SJCRH30 (cell line): ENCODE results near the gene NINJ2. TPM values are rescaled to one million over a fixed set of nuclear protein-coding genes. Genes with fewer than 3 reads are reported as not detected.

Experiments used
- DNase-seq, 2 experiments: peaks; one replicate each; pipeline ENCODE4 v3.0.0-alpha.2; 2015 to 2020
- H3K27ac ChIP-seq: fragments of 250-450 bp; sonication (Bioruptor Pico); 2 replicates; pipeline ENCODE4 v1.5.1; 2020; ENCODE audit warnings: mild to moderate bottlenecking, moderate library complexity
- H3K27me3 ChIP-seq: fragments of 250-450 bp; sonication (Bioruptor Pico); 2 replicates; pipeline ENCODE4 v1.5.1; 2020; ENCODE audit warnings: mild to moderate bottlenecking, moderate library complexity
- H3K36me3 ChIP-seq: fragments of 250-450 bp; sonication (Bioruptor Pico); 2 replicates; pipeline ENCODE4 v1.5.1; 2020; ENCODE audit warnings: mild to moderate bottlenecking, moderate library complexity
- H3K4me1 ChIP-seq: fragments of 250-450 bp; sonication (Bioruptor Pico); 2 replicates; pipeline ENCODE4 v1.5.1; 2020; ENCODE audit warnings: mild to moderate bottlenecking, moderate library complexity
- H3K4me3 ChIP-seq: fragments of 250-450 bp; sonication (Bioruptor Pico); 2 replicates; pipeline ENCODE4 v1.5.1; 2020; ENCODE audit warnings: mild to moderate bottlenecking, moderate library complexity
- H3K9me3 ChIP-seq: fragments of 250-450 bp; sonication (Bioruptor Pico); replicated peaks from 2 replicates; pipeline ENCODE4 v1.5.1; 2020; ENCODE audit warnings: mild to moderate bottlenecking, moderate library complexity
- total RNA-seq: library from RNA; depleted of rRNA; stranded (reverse); fragments of >200 nt; shearing (Covaris generic); gene quantifications from 2 replicates; pipeline ENCODE4 v1.2.3, GENCODE V29; 2014

NINJ2 gene
- total RNA-seq, 1 experiment from 2014 or later, result 0.24 TPM

DNA sequence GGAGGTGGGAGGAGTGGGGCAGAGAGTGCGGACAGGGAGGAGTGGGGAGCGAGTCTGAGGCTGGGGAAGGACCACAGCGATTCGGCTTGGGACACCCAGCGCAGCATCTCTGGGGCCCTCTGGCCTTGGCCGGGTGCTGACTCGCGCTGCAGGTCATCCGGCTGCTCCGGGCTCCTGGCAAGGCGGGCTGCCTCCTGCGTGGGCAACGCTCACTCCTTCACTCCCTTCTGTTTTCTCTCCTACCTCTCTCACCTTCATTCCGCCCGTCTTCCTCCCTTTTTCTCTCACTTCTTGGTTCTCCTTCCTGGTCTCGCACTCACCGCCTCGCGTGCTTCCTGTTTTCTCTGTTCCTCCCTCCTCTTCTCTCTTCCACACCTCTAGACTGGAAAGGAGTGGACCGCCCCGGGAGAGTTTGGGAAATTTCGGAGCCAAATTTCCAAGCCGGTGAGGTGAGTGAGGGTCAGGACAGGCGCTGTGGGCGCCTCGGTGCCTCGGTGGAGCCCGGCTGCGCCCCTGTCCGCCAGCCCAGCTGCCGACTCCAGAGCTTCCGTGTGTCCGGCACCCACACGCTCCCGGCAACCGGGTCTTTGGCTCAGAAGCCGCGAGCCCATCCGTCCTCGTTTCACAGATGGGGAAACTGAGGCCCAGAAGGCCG lies 116.9 kb downstream of the NINJ2 start:
- Histone ChIP-seq H3K27me3 (no peaks in the 10 kb centered on the region), H3K36me3 (peaks cover 19% of the 10 kb centered on the region), H3K27ac (no peak overlapping the region), H3K9me3 (no peaks in the 10 kb centered on the region; the same call in 1 of the 2 replicates), H3K4me1 (peaks cover 13% of the 10 kb centered on the region), H3K4me3 (no peak overlapping the region)
- DNase-seq, result no peak

DNA sequence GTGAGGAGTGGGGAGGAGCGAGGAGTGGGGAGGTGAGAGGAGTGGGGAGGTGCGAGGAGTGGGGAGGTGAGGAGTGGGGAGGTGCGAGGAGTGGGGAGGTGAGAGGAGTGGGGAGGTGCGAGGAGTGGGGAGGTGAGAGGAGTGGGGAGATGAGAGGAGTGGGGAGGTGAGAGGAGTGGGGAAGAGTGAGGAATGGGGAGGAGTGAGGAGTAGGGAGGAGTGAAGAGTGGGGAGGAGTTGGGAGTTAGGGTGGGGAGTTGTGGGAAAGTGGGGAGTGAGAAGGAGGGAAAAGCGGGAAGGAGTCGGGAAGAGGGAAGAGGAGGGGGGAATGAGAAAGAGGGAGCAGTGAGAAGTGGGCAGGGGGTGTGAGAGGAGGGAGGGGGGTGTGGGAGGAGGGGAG lies 117.4 kb downstream of the NINJ2 start:
- H3K9me3 ChIP-seq, result no peaks in the 10 kb centered on the region; the same call in 1 of the 2 replicates
- peaks cover 19% of the 10 kb centered on the region for H3K36me3 ChIP-seq
- no peak overlapping the region for H3K27ac ChIP-seq
- no peak overlapping the region for H3K4me3 ChIP-seq
- peaks cover 18% of the 10 kb centered on the region for H3K4me1 ChIP-seq
- no peaks in the 10 kb centered on the region for H3K27me3 ChIP-seq
- no peak for DNase-seq

DNA sequence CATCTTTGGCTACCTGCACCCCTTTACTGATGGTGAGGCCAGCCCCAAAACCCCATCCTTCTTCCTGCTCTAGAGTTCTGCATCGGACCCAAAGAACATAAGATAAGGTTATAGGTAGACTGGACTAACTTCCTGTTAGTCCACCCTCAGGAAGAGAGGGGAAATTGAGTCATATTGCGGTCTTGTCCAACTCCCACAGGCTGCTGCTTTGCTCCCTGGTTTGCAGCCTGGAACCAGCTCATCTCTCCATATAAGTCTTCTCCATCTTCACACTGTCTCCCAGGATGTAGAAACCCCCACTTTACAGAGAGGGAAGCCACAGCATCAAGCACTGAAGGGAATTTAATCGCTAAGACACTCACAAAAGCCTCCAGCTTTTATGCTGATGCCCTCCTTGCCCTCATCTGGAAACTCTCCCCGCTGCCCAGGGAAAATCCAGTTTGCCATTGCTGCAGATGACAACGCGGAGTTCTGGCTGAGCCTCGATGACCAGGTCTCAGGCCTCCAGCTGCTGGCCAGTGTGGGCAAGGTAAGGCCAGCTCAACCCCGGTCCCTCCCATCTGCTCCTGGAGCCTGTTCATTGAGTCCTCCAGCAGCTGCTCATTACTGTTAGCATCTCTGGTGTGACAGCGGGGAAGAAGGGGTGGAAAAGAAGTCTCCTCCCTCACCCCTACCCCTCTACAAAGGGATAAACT lies 118.2 kb downstream of the NINJ2 start:
- peaks cover 17% of the 10 kb centered on the region for H3K36me3 ChIP-seq
- no peaks in the 10 kb centered on the region for H3K27me3 ChIP-seq
- H3K9me3 ChIP-seq, result no peaks in the 10 kb centered on the region; the same call in 1 of the 2 replicates
- no peak overlapping the region for H3K4me3 ChIP-seq
- H3K27ac ChIP-seq, result no peak overlapping the region
- no peak for DNase-seq
- H3K4me1 ChIP-seq, result peaks cover 18% of the 10 kb centered on the region

DNA sequence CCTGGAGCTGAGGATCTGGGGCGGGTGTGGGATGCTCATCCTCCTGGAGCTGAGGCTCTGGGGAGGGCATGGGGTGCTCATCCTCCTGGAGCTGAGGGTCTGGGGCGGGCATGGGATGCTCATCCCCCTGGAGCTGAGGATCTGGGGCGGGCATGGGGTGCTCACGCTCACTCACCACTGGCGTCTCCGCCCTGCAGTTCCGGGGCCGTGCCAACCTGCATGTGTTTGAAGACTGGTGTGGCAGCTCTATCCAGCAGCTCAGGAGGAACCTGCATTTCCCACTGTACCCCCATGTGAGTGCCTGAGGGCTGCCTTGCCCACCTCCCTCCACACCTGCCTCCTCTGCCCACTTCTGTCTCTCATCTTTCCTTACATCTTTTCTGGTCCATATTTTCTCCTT lies 119.1 kb downstream of the NINJ2 start:
- Histone ChIP-seq H3K27me3 (no peaks in the 10 kb centered on the region), H3K4me1 (peaks cover 19% of the 10 kb centered on the region), H3K4me3 (no peak overlapping the region), H3K27ac (no peak overlapping the region), H3K36me3 (peaks cover 9% of the 10 kb centered on the region), H3K9me3 (no peaks in the 10 kb centered on the region; the same call in 1 of the 2 replicates)
- DNase-seq, result no peak

DNA sequence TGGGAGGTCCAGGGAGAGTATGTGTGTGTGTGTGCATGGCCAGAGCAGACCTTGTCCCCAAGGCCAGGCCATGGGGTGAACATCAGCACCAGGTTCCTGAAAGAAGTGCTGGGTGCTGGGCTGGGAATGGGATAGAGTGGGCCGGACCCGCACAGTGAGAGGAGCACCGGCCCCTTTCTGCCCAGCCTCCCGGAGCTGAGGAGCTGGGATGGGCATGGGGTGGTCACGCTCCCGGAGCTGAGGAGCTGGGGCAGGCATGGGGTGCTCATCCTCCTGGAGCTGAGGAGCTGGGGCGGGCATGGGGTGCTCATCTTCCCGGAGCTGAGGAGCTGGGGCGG lies 120.2 kb downstream of the NINJ2 start:
- peak overlapping the region; percentile 98 for H3K27ac ChIP-seq
- H3K4me1 ChIP-seq, result peaks cover 30% of the 10 kb centered on the region
- H3K27me3 ChIP-seq, result no peaks in the 10 kb centered on the region
- H3K9me3 ChIP-seq, result no peaks in the 10 kb centered on the region; the same call in 1 of the 2 replicates
- H3K36me3 ChIP-seq, result peaks cover 9% of the 10 kb centered on the region
- H3K4me3 ChIP-seq, result no peak overlapping the region
- DNase-seq, result no peak

DNA sequence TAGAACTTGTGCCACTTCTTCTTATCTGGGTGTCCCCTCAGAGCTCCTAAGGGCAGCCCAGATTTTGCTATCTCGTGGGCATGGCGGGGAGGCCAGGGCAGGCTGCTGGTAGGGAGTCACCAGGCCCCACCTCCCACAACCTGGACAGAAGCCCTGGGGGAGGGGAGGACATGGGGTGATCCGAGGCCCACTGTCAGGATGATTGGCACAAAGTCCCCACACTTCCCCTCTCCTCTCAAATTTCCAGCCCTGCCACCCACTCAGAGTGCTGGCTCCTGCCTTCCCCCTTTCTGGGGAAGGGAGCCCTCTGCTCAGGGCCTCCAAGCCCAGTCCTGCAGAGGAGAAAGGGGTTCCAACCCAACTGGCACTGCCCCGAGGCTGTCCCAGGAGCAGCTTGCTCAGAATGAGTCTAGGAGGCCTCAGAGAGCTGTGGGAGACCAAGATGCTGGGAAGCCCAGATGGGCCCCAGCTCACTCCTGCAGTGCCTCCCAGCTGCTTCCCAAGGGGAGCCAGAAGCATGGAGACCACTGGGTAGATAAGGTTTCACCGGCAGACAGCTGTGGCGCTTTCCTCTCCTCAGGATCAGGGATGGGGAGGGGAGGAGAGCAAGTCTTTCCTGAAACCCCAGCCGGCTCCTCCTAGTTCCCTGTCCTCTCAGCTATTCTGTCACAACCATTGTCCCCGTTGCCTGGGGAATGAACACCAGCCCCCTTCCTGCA lies 120.7 kb downstream of the NINJ2 start:
- Histone ChIP-seq H3K4me1 (peaks cover 33% of the 10 kb centered on the region), H3K27ac (peak overlapping the region; percentile 98), H3K9me3 (no peaks in the 10 kb centered on the region; the same call in 1 of the 2 replicates), H3K36me3 (peaks cover 9% of the 10 kb centered on the region), H3K4me3 (peak overlapping the region; percentile 11; the same call in 1 of the 2 replicates), H3K27me3 (no peaks in the 10 kb centered on the region)
- DNase-seq, result peak; percentile 96 to 99

DNA sequence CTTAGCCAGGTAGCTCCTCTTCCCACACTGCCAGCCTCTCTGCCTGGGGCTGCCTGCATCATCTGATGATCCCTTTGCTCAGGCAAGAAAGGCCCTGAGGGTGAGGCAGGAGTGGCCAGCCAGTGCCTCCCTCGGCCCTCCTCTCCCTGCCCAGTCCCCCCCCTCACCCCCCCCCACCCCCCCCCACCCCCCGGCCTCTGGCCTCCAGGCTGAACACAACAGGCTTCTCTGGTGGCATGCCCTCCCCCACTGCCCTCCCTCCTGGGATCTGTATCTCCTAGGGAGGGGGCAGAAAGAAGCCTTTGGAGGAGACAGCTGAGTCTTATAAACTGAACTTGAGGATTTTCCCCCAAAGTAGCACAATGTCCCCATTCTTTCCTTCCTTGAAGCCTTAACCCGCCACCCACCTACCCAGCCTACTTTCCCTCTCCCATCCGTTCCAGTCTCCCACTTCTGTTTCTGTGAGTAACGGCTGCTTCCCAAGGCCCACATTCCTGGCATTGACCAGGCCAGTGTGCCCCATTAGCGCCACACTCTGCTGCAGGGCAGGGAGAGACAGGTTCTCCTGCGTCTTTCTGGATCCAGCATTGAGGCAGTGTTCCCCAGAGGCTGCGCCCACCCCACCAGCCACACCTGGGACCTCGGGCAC lies 121.4 kb downstream of the NINJ2 start:
- no peaks in the 10 kb centered on the region; the same call in 1 of the 2 replicates for H3K9me3 ChIP-seq
- peak overlapping the region; percentile 11; the same call in 1 of the 2 replicates for H3K4me3 ChIP-seq
- H3K27me3 ChIP-seq, result no peaks in the 10 kb centered on the region
- peak overlapping the region; percentile 98 for H3K27ac ChIP-seq
- H3K4me1 ChIP-seq, result peaks cover 33% of the 10 kb centered on the region
- DNase-seq, result peak; percentile 92 to 95
- H3K36me3 ChIP-seq, result peaks cover 5% of the 10 kb centered on the region

DNA sequence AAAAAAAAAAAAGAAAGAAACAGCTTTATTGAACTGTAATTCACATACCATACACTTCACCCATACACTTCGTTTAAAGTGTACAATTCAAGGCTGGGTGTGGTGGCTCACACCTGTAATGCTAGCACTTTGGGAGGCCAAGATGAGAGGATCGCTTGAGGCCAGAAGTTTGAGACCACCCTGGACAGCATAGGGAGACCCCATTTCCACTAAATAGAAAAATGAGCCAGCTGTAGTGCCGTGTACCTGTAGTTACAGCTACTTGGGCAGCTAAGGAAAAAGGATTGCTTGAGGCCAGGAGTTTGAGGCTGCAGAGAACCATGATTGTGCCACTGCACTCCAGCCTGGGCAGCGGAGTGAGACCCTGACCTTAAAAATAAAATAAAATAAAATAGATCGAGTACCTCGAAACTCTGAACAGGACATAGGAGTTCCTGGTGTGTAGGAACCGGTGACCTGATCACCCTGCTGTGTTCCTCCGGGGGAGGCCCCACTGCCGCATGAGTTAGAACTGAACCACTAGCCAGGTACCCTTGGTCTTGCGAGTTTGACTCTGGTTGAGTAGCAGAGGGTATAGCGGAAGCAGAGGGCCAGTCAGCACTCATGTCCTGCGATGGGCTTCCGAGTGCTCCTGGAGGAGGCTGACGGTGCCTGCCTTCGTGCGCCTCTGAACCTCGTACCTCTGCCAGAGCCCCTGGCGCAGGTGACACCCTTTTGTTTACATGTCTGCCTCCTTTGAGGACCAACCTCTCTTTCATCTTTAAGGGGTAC lies 123.5 kb downstream of the NINJ2 start:
- H3K36me3 ChIP-seq, result no peaks in the 10 kb centered on the region; the same call in 1 of the 2 replicates
- no peaks in the 10 kb centered on the region for H3K27me3 ChIP-seq
- no peak overlapping the region for H3K27ac ChIP-seq
- DNase-seq, result no peak
- no peak overlapping the region for H3K4me3 ChIP-seq
- H3K9me3 ChIP-seq, result no peaks in the 10 kb centered on the region
- peaks cover 33% of the 10 kb centered on the region for H3K4me1 ChIP-seq

DNA sequence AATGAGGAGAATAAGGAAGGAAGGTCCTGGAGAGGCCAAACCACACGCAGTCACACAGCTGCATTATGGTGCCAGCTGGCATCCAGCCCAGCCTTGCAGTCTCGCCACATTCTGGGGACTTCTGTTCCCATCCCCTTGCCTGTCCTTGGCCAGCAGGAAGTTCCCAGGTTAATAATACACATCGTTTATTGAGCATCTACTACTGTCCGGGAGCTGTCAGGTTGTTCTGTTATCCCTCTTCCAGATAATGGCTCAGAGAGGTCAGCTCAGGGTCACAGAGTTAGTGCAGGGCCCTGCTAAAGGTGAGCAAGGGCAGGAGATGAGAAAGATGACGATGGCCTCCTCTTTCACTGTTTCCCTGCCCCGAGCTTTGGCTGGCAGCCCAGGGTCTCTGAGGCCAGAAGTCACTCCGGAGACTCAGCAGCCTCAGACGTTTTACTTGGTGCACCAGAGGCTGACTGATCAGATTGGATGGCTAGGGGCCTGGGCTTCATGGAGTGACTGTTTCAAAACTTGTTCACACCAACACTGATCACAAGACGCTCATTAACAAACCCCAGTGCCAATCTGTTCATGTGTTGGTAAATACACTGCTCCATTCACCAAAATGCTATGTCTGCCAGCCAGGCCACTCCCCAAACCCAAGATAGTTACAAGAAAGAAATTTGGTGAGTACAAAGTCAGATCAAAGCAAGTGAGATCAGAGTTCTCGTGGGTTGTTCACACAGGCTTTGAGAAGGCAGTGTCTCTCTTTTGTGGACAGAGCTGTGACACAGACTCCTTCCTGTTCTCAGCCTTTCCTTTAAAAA lies 124.3 kb downstream of the NINJ2 start:
- H3K36me3 ChIP-seq, result no peaks in the 10 kb centered on the region; the same call in 1 of the 2 replicates
- no peak overlapping the region for H3K4me3 ChIP-seq
- no peaks in the 10 kb centered on the region for H3K9me3 ChIP-seq
- H3K27ac ChIP-seq, result peak overlapping the region; percentile 3; the same call in 1 of the 2 replicates
- H3K27me3 ChIP-seq, result no peaks in the 10 kb centered on the region
- peak; percentile 89 to 94 for DNase-seq
- peaks cover 33% of the 10 kb centered on the region for H3K4me1 ChIP-seq

DNA sequence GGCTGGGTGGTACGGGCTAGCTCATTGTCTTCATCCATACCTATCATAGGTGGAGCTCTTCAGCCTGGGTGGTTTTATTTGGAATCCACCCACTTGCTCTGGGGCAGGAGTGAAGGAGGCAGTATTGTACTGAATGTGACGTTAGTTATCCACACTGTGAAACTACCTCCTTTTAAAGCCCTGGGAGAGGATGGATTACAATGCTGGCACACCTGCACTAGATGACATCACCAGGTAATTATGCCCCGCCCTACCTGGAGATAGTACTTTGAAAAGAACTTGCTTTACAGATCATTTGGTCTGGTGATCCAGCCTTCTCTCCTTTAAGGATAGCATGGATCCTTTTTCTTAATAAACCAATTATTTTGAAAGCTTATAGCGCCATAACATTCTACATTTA lies 125.5 kb downstream of the NINJ2 start:
- no peak for DNase-seq
- H3K27ac ChIP-seq, result no peak overlapping the region
- H3K4me1 ChIP-seq, result peaks cover 30% of the 10 kb centered on the region
- H3K36me3 ChIP-seq, result no peaks in the 10 kb centered on the region; the same call in 1 of the 2 replicates
- no peak overlapping the region for H3K4me3 ChIP-seq
- H3K27me3 ChIP-seq, result no peaks in the 10 kb centered on the region
- H3K9me3 ChIP-seq, result no peaks in the 10 kb centered on the region

DNA sequence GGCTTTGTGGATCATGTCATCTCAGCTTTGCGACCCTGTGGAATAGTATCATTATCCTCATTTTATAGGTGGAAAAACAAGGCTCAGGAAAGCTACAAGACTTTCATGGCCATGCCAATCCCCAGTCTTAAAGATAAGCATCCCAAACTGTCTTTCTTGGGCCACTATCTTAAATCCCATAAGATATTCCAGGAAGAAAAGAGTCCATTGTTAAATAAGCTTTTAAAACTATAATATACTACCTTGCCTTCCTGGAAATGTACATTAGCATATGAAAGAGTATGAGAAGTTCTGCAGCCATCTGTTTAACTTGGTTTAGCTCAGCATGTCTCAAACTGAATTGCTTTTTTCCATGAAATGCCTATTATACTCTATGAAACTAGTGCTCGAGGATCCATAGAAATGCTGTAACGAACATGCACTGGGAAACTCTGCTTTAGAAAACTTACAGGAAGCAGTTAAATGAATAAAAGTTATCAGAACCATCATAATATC lies 126.4 kb downstream of the NINJ2 start:
- Histone ChIP-seq H3K4me1 (peaks cover 22% of the 10 kb centered on the region), H3K4me3 (no peak overlapping the region), H3K27ac (no peak overlapping the region), H3K9me3 (0 out of 2 replicates have a peak, but pooled peaks cover 3% of the 10 kb centered on the region), H3K27me3 (no peaks in the 10 kb centered on the region), H3K36me3 (no peaks in the 10 kb centered on the region; the same call in 1 of the 2 replicates)
- DNase-seq, result no peak

DNA sequence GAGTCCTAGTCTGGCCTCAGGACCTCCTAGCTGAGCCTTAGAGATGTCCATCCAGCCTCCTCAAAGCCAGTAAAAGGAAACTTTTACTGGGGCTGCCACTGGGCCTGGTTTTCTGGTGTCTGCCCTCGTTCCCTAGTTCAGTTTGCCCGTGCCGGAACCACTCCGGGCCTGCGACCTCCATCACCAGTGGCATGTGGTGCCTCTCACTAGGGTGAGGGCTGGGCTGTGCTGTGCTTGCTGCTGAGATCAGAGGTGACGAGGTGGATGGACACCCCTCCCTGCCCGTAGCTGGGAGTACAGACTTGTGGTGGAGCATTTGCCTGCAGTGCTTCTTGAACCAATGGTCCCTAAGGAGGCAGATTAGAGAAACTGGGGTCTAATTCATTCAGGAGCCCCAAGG lies 127.8 kb downstream of the NINJ2 start:
- H3K27me3 ChIP-seq, result no peaks in the 10 kb centered on the region
- H3K9me3 ChIP-seq, result 0 out of 2 replicates have a peak, but pooled peaks cover 3% of the 10 kb centered on the region
- no peaks in the 10 kb centered on the region; the same call in 1 of the 2 replicates for H3K36me3 ChIP-seq
- no peak overlapping the region for H3K27ac ChIP-seq
- no peak for DNase-seq
- H3K4me1 ChIP-seq, result peaks cover 28% of the 10 kb centered on the region
- H3K4me3 ChIP-seq, result no peak overlapping the region

DNA sequence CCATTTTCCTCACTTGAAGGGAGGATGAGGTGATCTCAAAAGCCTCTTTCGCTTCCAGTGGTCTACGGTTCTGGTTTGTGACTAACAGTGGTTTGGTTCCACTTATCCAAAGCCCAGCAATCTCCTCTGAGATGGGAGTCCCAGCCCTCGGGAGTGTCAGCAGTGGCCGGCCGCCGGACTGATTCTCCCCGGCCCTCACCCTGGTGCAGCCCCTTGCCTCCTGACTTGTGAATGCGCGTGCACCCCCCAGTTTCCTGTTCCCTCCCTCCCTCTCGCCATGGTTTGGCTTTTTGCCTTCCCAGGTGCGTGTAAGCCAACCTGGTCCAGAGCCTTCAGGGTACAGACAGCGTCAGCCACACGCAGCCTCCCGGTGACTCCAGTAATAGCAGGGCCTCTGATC lies 129.0 kb downstream of the NINJ2 start:
- DNase-seq, result no peak
- Histone ChIP-seq H3K27me3 (no peaks in the 10 kb centered on the region), H3K9me3 (peaks cover 6% of the 10 kb centered on the region; the same call in 1 of the 2 replicates), H3K4me1 (peaks cover 31% of the 10 kb centered on the region), H3K4me3 (no peak overlapping the region), H3K27ac (no peak overlapping the region), H3K36me3 (no peaks in the 10 kb centered on the region; the same call in 1 of the 2 replicates)
